ENCODE measurements around the gene SCML1.
"Not testable (repeated sequence)": the region's sequence is repeated elsewhere in the genome, so short reads cannot be mapped to it uniquely, and the experiment has no call there.

Gene SCML1

DNA sequence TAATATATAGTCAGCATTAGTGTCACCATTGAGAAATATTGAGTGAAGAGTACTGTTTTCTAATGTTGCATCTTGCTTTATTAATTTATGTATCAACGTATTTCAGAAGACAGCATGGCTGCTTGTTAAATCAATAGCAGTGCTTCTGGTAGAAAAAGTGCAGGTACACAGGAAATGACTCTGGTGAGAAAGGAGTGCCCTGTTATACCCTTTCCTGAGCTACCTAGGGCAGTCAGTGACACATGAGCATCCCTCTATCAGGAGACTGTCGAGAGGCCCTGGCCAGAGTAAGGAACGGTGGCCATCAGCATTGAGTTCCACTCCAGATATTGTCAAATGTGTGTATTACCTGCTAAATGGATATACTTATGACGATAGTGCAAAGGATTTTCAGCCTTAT lies 42.1 kb downstream of the SCML1 start:
- no peaks in the 10 kb centered on the region; the same call in 1 of the 2 replicates for H3K9me3 ChIP-seq (ENCODE audit: control insufficient read depth, insufficient read depth, low read depth, low read length)
- TF ChIP-seq MZF1 (tag by site-specific recombination; IDR thresholded peaks at IDR 0.05; ENCODE audit: borderline replicate concordance) = no peak
- TF ChIP-seq ZNF19 (tag by site-specific recombination; IDR thresholded peaks at IDR 0.05; ENCODE audit: low read depth) = no peak
- no peak for TF ChIP-seq ZNF768 (tag by site-specific recombination; IDR thresholded peaks at IDR 0.05)
- TF ChIP-seq ZNF670 (tag by site-specific recombination; IDR thresholded peaks at IDR 0.05; ENCODE audit: low read depth) = no peak
- no peak for TF ChIP-seq ZNF585B (tag by site-specific recombination; IDR thresholded peaks at IDR 0.05)
- TF ChIP-seq ZBTB21 (tag by site-specific recombination; IDR thresholded peaks at IDR 0.05) = no peak
- POLR2A ChIA-PET = no interaction called here
- H3K36me3 ChIP-seq (ENCODE audit: control insufficient read depth in 2 of 2, insufficient read depth in 1 of 2, low read length in 2 of 2) = no peaks in the 10 kb centered on the region
- H3K4me1 ChIP-seq (ENCODE audit: control insufficient read depth, insufficient read depth, low read length) = no peaks in the 10 kb centered on the region
- CTCF ChIA-PET = interaction anchor here (1.3 kb wide), 1 partner anchor 9 kb away, joined by 3 read pairs; no protein-coding TSS in a partner anchor
- H3K4me3 ChIP-seq (ENCODE audit: low read depth, low read length) = no peak overlapping the region
- no peak overlapping the region for H3K27ac ChIP-seq (ENCODE audit: extremely low read depth, low read depth, low read length)

DNA sequence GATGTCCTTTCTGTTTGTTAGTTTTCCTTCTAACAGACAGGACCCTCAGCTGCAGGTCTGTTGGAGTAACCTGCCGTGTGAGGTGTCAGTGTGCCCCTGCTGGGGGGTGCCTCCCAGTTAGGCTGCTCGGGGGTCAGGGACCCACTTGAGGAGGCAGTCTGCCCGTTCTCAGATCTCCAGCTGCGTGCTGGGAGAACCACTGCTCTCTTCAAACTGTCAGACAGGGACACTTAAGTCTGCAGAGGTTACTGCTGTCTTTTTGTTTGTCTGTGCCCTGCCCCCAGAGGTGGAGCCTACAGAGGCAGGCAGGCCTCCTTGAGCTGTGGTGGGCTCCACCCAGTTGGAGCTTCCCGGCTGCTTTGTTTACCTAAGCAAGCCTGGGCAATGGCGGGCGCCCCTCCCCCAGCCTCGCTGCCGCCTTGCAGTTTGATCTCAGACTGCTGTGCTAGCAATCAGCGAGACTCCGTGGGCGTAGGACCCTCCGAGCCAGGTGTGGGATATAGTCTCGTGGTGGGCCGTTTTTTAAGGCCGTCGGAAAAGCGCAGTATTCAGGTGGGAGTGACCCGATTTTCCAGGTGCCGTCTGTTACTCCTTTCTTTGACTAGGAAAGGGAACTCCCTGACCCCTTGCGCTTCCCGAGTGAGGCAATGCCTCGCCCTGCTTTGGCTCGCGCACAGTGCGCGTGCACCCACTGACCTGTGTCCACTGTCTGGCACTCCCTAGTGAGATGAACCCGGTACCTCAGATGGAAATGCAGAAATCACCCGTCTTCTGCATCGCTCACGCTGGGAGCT lies 49.5 kb downstream of the SCML1 start:
- H3K27ac ChIP-seq (ENCODE audit: extremely low read depth, low read depth, low read length); H3K9me3 ChIP-seq (ENCODE audit: control insufficient read depth, insufficient read depth, low read depth, low read length); H3K4me3 ChIP-seq (ENCODE audit: low read depth, low read length); H3K4me1 ChIP-seq (ENCODE audit: control insufficient read depth, insufficient read depth, low read length); H3K36me3 ChIP-seq (ENCODE audit: control insufficient read depth in 2 of 2, insufficient read depth in 1 of 2, low read length in 2 of 2); POLR2A ChIA-PET: not testable (repeated sequence)
- CTCF ChIA-PET = interaction anchor here (0.7 to 3.0 kb wide), 5 partner anchors 18 to 558 kb away, joined by 3 to 9 read pairs (median 4); no protein-coding TSS in a partner anchor
- TF ChIP-seq KLF1 (tag by site-specific recombination; IDR thresholded peaks at IDR 0.05) = peak; percentile 16; the same call in 1 of the 2 replicates
- TF ChIP-seq ZNF341 (tag by site-specific recombination; IDR thresholded peaks at IDR 0.05; ENCODE audit: low read depth) = peak; percentile 54
- peak; percentile 33; the same call in 1 of the 2 replicates for TF ChIP-seq ZNF394 (tag by site-specific recombination; IDR thresholded peaks at IDR 0.05; ENCODE audit: borderline replicate concordance)
- TF ChIP-seq IKZF3 (tag by site-specific recombination; IDR thresholded peaks at IDR 0.05) = peak; percentile 54; the same call in 1 of the 2 replicates
- TF ChIP-seq FEZF1 (tag by site-specific recombination; IDR thresholded peaks at IDR 0.05) = peak; percentile 31; the same call in 1 of the 2 replicates
- peak; percentile 54; the same call in 1 of the 2 replicates for TF ChIP-seq EGR2 (tag by site-specific recombination; IDR thresholded peaks at IDR 0.05; ENCODE audit: low read depth)
- TF ChIP-seq PRDM1 (tag by site-specific recombination; IDR thresholded peaks at IDR 0.05) = peak; percentile 64
- TF ChIP-seq, protein P1, sequence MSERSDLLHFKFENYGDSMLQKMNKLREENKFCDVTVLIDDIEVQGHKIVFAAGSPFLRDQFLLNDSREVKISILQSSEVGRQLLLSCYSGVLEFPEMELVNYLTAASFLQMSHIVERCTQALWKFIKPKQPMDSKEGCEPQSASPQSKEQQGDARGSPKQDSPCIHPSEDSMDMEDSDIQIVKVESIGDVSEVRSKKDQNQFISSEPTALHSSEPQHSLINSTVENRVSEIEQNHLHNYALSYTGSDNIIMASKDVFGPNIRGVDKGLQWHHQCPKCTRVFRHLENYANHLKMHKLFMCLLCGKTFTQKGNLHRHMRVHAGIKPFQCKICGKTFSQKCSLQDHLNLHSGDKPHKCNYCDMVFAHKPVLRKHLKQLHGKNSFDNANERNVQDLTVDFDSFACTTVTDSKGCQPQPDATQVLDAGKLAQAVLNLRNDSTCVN (tag by site-specific recombination; optimal IDR thresholded peaks at IDR 0.05) = peak; percentile 23
- TF ChIP-seq GLIS2 (tag by site-specific recombination; IDR thresholded peaks at IDR 0.05) = peak; percentile 53; the same call in 1 of the 2 replicates
- TF ChIP-seq ZNF629 (tag by site-specific recombination; IDR thresholded peaks at IDR 0.05) = 0 out of 2 replicates have a peak, but pooled peaks have one; percentile 25
- TF ChIP-seq ZBTB17 (tag by site-specific recombination; IDR thresholded peaks at IDR 0.05) = 0 out of 2 replicates have a peak, but pooled peaks have one; percentile 26
- peak; percentile 89 for TF ChIP-seq ZBTB48 (tag by site-specific recombination; IDR thresholded peaks at IDR 0.05)
- TF ChIP-seq, protein P2, sequence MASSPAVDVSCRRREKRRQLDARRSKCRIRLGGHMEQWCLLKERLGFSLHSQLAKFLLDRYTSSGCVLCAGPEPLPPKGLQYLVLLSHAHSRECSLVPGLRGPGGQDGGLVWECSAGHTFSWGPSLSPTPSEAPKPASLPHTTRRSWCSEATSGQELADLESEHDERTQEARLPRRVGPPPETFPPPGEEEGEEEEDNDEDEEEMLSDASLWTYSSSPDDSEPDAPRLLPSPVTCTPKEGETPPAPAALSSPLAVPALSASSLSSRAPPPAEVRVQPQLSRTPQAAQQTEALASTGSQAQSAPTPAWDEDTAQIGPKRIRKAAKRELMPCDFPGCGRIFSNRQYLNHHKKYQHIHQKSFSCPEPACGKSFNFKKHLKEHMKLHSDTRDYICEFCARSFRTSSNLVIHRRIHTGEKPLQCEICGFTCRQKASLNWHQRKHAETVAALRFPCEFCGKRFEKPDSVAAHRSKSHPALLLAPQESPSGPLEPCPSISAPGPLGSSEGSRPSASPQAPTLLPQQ (tag by site-specific recombination; IDR thresholded peaks at IDR 0.05) = 0 out of 2 replicates have a peak, but pooled peaks have one; percentile 37
- peak; percentile 81 for TF ChIP-seq GLIS1 (tag by site-specific recombination; IDR thresholded peaks at IDR 0.05)
- 0 out of 2 replicates have a peak, but pooled peaks have one; percentile 19 for TF ChIP-seq ZFHX2 (tag by site-specific recombination; conservative IDR thresholded peaks at IDR 0.05)
- peak; percentile 14; the same call in 1 of the 2 replicates for TF ChIP-seq ZNF335 (tag by site-specific recombination; conservative IDR thresholded peaks at IDR 0.05)
